ENCODE results near the gene BAHD1.

BAHD1 gene

DNA sequence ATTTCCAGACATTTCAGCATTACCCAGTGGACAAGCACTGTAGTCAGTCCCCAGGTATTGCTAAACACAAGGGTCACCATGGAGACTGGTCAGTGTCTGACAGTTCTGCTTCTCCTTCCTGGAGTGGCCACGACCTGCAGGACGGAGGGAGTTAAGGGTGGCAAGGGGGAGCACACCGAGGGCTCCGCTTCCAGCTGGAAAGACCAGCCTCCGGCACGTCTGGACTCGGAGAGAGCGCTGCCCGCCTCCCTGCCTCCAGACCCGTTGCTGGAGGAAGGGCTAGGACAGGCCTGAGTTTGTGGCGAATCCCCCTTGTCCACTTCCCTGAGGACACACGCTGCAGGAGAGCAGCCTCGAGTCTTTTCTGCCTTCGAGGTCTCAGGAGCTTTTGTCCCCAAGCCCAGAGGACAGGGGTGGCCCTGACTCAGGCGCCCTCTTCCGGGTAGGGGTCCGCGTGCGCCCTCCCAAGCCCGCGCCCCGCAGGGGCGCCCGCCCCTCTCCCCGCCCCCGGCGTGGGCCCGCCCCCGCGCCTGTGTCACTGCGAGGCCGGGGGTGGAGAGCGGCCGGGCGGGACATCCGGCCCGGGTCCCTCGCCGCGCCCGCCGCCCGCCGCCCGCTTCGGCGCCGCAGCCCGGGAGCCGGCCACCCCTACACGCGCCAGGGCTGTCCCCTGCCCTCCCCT lies 29.8 kb downstream of the BAHD1 start, which contains the start of gene CHST14:
Gene CHST14 (plus strand): TSS at position 562 of the 682 bp plus-strand sequence. CDS start 230 bp downstream, outside the sequence.
- peak; percentile 42 for DNase-seq

DNA sequence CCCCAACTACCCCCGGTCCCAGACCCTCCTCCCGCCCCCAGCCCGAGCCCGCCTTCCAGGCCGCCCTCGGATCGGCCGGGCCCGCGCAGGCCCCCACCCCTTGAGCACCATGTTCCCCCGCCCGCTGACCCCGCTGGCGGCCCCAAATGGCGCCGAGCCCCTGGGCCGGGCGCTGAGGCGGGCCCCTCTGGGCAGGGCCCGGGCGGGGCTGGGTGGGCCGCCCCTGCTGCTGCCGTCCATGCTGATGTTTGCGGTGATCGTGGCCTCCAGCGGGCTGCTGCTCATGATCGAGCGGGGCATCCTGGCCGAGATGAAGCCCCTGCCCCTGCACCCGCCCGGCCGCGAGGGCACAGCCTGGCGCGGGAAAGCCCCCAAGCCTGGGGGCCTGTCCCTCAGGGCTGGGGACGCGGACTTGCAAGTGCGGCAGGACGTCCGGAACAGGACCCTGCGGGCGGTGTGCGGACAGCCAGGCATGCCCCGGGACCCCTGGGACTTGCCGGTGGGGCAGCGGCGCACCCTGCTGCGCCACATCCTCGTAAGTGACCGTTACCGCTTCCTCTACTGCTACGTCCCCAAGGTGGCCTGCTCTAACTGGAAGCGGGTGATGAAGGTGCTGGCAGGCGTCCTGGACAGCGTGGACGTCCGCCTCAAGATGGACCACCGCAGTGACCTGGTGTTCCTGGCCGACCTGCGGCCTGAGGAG lies 30.5 kb downstream of the BAHD1 start:
- DNase-seq, result no peak

DNA sequence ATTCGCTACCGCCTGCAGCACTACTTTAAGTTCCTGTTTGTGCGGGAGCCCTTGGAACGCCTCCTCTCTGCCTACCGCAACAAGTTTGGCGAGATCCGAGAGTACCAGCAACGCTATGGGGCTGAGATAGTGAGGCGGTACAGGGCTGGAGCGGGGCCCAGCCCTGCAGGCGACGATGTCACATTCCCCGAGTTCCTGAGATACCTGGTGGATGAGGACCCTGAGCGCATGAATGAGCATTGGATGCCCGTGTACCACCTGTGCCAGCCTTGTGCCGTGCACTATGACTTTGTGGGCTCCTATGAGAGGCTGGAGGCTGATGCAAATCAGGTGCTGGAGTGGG lies 31.0 kb downstream of the BAHD1 start:
- DNase-seq, result no peak

DNA sequence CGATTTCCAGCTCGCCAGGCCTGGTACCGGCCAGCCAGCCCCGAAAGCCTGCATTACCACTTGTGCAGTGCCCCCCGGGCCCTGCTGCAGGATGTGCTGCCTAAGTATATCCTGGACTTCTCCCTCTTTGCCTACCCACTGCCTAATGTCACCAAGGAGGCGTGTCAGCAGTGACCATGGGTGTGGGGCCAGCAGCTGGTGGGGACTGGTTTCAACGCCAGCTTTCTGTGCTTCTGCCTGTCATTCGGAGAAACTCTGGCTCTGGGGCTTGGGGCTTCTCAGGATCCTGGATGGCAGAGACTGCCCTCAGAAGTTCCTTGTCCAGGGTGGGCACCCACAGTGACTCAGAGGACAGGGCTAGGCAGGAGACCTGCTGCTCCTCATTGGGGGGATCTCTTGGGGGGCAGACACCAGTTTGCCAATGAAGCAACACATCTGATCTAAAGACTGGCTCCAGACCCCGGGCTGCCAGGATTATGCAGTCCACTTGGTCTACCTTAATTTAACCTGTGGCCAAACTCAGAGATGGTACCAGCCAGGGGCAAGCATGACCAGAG lies 31.5 kb downstream of the BAHD1 start:
- DNase-seq, result no peak

DNA sequence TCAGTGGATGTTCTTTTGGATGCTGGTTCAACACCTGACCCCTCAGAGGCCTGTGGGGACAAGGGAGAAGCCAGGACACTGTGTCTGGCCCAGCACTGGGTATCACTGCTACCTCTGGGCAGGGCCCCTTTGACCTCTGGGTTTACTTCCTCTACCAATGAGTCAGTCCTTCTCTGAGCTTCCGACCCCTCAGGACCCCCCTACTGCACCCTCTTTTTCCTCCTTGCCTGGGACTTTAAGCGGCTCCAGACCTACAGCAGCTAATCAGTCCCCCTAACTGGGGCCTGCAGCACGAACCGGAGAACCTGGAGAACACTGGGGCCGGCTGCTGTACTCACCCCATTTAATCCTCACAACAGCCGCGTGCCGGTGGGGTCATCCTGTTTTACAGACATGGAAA lies 33.8 kb downstream of the BAHD1 start:
- no peak for DNase-seq

DNA sequence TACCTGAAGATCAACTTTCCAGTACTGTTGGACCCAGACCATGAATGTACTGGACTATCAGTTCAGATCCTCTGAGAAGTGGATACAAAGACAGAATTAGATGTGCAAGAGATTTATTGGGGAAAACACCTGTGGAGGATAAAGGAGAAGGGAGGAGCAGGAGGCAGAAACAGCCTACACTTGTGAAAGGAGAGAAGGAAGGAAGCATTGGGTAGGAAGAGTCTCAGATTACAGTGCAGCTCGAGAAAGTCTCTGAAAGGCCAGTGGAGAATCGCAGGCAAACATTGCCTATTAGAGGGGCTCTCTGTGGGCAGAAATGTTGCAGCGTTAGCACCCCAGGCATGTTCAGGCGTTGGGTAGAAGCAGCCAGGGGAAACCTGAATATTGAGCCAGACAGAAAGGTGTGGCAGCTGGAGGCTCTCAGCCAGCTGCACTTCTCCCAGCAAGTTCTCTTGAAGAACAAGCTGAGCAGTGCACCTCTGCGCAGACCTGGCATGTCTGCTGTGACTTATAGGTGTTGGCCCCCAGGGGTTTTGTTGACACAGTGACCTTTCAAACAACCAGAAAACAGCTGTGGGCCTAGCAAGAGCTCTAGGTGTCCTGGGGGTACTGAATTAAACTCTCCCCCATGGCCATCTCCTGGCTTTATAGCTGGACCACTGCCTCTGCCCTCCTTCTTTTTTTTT lies 37.0 kb downstream of the BAHD1 start:
- DNase-seq, result no peak

DNA sequence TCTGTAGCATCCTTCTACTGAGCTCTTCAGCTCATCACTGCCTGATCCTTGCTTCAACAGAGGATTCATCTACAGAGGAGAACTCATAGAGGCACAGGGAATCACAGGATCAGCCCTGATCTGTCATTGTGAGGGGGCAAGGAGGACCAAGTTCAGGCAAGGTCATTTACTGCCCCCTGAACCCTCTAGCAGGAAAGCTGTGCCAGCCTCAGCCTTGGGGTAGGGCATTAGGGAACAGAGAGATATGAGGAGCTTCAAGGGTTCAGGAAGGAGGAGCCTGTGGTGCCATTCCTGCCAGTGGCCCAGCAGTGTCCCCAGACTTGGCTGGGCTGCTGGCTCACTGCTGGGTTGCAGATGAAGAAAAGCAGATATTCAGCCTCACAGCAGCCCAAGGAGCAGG lies 38.3 kb downstream of the BAHD1 start:
- DNase-seq, result no peak

DNA sequence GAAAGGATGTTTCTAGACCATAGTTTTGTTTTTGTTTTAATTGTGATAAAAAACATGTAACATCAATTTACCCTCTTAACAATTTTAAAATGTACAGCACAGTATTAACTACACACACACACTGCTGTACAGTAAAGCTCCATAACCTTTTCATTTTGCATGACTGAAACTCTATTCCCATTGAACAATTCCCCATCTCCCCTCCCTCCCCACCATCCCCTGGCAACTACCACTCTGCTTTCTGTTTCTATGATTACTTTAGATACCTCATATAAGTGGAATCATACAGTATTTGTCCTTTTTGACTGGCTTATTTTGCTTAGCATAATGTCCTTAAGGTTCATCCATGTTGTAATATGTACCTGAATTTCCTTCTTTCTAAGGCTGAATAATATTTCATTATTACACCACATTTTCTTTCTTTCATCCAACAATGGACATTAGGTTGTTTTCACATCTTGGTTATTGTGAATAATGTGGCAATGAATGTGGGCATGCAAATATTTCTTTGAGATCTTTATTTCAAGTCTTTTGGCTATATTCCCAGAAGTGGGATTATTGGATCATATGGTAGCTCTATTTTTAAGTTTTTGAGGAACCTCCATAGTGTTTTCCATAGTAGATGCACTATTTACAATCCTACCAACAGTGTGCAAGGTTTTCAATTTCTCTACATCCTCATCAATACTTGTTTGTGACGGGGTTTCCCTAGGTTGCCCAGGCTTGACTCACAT lies 40.8 kb downstream of the BAHD1 start:
- no peak for DNase-seq

DNA sequence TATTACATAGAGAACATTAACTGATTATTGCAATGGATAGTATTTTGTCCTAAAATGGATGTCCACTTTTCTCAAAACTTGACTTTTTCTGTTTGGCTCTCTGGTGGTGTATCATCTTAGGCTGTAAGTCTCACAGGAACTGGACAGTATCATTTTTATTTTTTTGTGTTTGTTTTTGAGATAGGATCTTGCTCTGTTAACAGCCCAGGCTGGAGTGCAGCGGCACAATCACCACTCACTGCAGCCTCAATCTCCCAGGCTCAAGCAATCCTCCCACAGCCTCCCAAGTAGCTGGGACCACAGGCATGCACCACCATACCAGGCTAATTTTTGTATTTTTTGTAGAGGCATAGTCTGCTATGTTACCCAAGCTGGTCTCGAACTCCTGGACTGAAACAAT lies 43.2 kb downstream of the BAHD1 start:
- no peak for DNase-seq

DNA sequence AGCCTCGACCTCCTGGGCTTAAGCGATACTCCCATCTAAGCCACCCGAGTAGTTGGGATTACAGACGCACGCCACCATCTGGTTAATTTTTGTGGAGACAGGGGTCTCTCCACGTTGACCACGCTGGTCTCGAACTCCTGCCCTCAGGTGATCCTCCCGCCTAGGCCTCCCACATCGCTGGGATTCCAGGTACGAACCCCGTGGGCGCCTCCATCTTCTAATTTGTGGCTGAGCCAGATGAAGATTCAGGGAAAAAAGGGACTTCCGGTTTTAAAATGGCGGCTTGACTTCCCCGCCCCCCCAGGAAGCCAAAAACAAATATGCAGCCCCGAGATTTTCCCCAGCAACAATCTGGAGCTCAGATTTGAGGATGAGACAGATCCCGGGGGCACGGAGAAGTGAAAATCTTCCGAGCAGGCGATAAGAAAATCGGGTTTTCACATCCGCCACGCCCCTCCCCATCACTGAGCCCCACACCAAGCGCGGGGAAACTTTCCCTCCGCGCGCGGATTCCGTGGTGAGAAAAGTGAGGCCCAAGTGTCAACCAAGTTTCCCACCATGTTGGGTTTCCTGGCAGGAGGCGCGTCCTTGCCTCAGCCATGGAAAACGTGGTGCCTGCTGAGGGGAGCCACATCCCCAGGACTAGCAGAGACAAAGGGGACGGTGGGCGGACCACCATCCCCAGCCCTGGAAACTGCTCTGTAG lies 45.5 kb downstream of the BAHD1 start:
- DNase-seq, result no peak

DNA sequence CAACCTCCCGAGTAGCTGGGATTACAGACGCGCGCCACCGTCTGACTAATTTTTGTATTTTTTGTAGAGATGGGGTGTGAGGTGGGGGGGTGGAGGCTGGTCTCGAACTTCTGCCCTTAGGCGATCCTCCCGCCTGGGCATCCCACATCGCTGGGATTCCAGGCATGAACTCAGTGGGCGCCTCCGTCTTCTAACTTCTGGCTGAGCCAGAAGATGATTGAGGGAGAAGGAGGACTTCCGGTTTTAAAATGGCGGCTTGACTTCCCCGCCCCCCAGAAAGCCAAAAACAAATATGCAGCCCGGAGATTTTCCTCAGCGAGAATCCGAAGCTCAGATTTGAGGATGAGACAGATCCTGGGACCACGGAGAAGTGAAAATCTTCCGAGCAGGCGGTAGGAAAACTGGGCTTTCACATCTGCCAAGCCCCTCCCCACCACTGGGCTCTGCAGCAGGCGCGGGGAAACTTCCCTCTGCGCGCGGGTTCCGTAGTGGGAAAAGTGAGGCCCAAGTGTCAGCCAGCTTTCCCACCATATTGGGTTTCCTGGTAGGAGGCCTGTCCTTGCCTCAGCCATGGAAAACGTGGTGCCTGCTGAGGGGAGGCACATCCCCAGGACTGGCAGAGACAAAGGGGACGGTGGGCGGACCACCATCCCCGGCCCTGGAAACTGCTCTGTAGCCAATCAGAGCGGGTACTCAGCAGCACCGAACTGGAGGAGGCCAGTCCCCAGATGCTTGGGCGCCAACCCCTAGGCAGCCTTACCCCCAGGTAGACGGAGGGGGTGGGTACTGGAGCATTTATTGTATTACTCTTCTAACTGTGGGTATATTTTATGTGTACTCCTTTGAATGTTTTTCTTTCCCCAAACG lies 47.3 kb downstream of the BAHD1 start:
- no peak for DNase-seq

DNA sequence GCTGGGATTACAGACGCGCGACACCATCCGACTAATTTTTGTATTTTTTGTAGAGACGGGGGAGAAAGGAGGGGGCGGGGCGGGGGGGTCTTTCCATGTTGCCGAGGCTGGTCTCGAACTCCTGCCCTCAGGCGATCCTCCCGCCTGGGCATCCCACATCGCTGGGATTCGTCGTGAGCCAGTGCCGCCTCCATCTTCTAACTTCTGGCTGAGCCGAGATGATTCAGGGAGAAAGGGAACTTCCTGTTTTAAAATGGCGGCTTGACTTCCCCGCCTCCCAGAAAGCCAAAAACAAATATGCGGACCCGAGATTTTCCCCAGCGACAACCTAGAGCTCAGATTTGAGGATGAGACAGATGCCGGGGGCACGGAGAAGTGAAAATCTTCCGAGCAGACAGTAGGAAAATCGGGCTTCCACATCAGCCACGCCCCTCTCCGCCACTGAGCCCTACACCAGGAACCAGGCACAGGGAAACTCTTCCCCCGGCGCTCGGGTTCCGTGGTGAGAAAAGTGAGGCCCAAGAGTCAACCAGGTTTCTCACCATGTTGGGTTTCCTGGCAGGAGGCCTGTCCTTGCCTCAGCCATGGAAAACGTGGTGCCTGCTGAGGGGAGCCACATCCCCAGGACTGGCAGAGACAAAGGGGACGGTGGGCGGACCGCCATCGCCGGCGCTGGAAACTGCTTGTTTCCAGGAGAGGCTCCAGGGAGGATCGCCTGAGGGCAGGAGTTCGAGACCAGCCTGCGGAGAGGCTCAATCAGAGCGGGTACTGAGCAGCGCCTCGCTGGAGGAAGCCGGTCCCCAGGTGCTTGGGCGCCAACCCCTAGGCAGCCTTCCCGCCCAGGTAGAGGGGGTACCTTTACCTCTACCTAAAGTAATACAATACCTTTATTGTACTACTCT lies 48.8 kb downstream of the BAHD1 start:
- DNase-seq, result no peak

DNA sequence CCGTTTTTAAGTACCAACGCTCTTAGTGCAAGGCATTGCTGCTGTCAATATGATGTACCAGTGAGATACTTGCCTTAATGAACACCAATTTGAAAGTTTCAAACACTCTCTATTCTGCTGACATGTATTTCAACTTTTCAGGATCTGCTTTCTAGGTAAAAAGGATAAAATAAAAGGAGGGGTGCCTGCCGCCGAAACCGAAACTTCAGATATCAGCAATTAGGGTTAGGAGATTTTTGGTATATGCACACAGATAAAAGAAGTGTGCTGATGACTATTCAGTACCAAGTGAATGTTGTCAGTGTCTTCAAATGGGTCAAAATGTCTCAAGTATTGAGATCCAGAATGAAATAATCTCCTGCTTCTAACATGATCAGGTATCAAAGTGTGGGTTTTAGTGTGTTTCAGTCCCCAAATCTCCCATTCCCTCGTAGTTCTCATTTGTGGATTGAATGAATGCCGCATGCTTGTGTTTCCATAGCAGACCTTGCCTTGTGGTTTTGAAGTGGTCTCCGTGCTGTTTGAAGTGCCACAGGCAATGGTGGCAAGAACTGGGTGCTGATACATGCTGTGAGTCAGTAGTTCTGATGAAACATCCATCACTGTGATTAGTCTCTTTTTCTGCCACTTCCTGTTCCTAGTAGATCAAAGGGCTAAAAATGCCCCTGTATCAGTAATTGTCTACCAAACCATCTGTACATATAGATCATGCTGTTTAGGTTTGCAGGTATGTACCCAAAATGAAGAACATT lies 52.5 kb downstream of the BAHD1 start:
- peak; percentile 63 for DNase-seq

DNA sequence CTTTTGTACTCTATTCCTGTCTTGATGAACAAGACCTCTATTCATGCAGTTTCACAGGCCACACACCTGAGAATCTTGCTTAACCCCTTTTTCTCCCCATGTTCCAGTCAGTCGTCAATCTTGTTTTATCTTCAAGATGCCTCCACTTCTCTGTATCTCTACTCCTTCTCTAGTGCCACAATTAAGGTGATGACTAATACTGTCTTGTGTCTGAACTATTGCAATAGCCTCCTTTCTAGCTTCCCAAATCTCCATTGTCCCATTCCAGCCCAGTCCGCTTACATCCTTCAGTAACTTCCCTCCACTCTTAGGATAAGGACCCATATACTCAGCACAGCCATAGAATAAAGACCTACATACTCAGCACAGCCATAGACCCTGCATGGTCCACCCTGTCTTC lies 54.8 kb downstream of the BAHD1 start:
- DNase-seq, result peak; percentile 16

DNA sequence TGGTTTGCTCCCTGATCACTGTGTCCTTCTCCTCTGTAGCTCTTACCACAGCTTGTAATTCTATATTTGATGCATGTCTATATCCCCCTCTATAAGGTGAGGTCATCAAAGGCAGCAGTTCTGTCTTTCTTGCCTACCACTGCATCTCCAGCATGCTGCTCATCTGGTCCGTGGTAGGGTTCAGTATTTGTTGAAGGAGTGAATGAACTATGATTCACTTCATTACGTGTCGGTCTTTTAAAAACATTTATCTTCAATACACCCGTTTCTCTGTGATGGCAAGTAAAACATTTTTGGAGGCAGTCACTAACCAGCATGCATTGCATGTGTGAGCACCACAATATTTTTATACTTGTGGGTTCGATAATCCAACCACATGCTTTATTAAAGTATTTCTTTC lies 57.7 kb downstream of the BAHD1 start:
- DNase-seq, result no peak

DNA sequence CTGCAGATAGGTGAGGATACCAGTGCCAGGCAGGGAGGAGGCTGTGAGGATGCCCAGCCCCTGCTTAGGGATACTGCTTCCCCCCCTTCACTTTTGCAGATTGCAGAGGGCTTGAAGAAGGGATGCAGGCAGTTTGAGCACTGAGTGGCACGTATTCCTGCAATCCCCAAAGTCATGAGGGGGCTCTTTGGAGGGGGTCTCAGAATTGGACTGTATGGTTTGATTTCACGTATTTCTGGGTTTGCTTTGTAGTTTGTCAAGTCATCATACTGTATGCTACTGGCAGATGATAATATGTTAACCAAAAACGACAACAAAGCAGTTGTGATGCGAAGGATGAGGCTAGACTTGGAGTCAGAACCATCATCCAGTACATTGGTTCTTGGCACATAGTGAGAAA lies 58.1 kb downstream of the BAHD1 start:
- no peak for DNase-seq

DNA sequence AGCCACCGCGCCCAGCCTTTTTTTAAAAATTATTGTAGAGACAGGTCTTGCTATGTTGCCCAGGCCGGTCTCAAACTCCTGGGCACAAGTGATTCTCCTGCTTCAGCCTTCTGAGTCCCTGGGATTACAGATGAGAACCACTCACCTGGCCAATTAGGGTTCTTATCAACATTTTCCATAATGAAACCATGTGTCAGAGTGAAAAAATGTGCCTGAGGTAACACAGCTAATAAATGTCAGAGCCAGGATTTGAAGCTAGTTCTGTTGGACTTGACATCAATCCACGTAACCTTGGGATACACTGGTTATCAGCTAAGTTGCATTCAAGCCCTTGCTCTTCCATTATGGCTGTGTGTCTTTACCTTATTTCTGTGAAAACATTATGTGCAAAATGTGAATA lies 59.2 kb downstream of the BAHD1 start:
- DNase-seq, result no peak

DNA sequence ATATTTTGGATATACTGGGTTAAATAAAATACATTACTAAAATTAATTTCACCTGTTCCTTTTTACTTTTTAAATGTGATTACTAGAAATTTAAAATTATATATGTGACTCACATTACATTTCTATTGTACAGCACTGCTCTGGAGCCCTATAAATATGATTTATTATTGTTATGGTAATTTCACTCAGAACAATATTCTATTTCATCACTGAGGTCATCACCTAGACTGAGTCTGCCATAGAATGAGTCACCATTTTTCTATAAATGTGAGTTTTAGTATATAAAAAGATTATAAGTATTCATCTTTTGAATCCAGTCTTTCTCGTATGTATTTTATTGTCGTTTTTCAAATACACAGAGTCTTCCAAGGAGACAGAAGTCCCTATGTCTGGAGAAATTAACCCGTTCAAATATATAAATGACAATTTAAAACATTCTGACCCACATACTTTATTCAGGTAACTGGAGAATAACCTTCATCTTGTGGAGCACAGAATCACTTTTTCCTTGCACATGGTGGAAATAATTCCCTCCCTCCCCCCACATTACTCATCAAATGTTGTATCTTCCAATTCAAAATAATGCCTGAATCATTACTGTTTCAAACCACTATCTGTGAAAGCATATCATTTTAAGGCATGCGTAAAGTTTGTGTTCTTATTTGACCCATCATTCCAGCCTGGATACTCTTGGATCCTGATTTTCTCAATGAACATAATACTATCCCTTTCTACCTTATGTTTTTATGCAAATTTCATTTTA lies 60.0 kb downstream of the BAHD1 start:
- DNase-seq, result no peak

DNA sequence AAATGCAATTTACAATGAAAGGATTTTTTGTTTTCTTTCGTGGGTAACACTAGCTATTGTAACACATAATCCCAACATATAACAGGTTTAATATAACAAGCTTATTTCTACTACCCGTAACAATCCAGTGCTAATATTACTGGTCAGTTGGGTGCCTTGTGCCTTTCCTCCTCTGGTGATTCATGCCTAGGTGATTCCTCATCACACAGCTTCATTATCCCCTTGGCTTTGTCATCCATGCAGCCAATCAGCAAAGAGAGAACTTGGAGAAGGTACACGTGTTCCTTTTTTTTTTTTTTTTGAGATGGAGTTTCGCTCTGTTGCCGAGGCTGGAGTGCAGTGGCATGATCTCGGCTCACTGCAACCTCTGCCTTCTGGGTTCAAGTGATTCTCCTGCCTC lies 60.7 kb downstream of the BAHD1 start:
- DNase-seq, result no peak
